IMR-90 (cell line): ENCODE measurements around the gene B3GNT9.

Experiments used
- CTCF ChIP-seq: conservative IDR thresholded peaks from 2 replicates; pipeline ENCODE4 v1.5.1; 2012; ENCODE audit warnings: mild to moderate bottlenecking, low read depth, low read length, improper control_type of control experiment
- POLR2A ChIP-seq: IDR thresholded peaks from 2 replicates; pipeline ENCODE4 v1.6.1; 2012; ENCODE audit warnings: mild to moderate bottlenecking, low read depth, low read length
- RAD21 ChIP-seq: IDR thresholded peaks from 2 replicates; pipeline ENCODE4 v1.6.1; 2012; ENCODE audit warnings: low read length, improper control_type of control experiment

- TF ChIP-seq POLR2A (no peak), CTCF (no peak), RAD21 (no peak)
Measured at GRCh38 chr16:67177743-67178699, 27.2 kb upstream of the B3GNT9 start.
